KG1 (cell line): Measurements from ENCODE around the gene GPR151.
"Not testable (repeated sequence)": the region's sequence is repeated elsewhere in the genome, so short reads cannot be mapped to it uniquely, and the experiment has no call there.

Experiments
- DNase-seq: peaks from one replicate; lab custom pipeline; 2025; lab: John Stamatoyannopoulos, UW

Gene GPR151

GRCh38 chr5:146516151-146516475 lies at the start of gene GPR151:
Gene GPR151, minus strand, starts transcription at chr5:146516190. Its CDS starts 77 bp downstream, at chr5:146516113.
- DNase-seq = no peak

DNA sequence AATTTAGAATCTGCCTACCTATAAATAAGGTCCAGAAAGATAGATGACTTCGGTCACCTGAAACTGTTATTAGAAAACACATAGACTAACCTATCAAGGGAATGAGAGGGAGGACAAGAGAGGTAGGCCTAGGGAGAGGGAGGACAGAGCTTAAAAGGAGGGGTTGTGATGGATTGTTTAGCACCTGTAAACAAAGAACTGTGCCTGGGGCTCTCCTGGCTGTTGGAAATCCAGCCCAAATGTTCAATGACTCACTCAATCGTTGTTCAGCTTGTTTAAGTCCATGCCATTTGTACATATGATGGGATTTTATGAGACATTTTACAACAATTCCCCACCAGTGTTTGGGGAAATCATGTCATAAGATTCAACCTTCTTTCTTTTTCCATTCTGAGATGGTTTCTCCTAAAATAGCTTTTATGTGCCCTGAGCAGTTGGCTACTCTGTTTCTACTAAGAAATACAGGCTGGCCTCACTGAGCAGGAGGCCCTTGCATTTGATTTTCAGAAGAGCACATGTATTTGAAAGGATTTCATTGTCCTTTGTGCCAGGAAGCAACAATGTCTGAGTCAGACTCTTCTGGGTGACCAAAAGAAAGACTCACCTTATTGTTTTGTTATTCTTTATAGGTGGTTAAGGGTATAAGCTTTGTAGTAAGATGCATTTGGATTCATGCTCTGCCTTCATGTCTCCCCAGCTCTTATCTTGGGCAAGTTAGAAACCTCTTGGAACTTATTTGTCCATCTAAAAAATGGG lies 48.2 kb upstream of the GPR151 start:
- DNase-seq = no peak

- no peak for DNase-seq
These were observed 46.5 kb upstream of the GPR151 start for GRCh38 chr5:146562461-146562860.

DNA sequence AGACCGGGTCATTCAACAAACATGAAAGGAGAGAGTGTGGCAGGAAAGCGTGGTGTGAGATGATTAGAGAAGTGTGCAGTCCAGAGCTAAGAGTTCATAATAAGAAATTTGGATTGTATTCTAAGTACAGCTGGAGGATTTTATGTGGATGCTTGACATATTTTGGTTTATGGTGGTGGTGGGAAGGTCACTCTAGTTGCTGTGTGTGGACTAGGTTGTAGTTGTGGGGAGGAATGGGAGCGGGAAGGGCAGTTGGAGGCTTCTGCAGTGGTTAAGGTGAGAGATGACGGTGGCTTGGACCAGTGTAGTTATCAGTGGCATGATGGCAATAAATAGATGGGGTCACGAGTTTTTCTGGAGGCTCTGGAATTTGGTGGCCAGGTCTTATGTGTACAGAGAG lies 45.7 kb upstream of the GPR151 start:
- DNase-seq = no peak

- DNase-seq = no peak
These were observed 44.3 kb upstream of the GPR151 start for GRCh38 chr5:146560205-146560812.

DNA sequence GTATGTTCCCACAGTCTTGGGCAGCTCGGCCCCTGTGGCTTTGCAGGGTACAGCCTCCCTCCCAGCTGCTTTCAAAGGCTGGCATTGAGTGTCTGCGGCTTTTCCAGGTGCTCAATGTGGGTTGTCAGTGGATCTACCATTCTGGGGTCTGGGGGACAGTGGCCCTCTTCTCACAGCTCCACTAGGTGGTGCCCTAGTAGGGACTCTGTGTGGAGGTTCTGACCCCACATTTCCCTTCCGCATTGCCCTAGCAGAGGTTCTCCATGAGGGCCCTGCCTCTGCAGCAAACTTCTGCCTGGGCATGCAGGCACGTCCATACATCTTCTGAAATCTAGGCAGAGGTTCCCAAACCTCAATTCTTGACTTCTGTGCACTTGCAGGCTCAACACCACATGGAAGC lies 40.9 kb upstream of the GPR151 start:
- not testable (repeated sequence) for DNase-seq

GRCh38 chr5:146553446-146553845 lies 37.5 kb upstream of the GPR151 start:
- DNase-seq = no peak

DNA sequence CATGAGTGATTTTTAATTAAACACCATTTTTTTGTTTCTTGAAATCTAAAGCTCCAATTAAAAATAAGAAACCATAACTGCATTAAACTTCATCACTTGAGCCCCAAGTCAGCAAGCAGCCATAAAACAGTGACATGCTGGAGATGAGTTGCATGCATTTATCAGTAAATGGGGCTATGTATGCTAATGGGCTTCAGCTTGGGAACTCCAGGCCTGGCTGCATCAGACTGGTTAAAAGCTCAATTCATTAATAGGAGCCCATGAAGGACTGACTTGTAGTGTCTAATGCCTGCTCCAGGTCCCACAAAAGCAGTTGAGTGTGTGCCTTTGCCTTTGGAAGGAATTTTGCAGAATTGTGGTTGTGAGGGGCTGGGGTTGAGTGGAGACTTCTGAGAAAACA lies 33.6 kb upstream of the GPR151 start:
- no peak for DNase-seq

- DNase-seq = no peak
These were observed 32.9 kb upstream of the GPR151 start for GRCh38 chr5:146548781-146549449.

DNA sequence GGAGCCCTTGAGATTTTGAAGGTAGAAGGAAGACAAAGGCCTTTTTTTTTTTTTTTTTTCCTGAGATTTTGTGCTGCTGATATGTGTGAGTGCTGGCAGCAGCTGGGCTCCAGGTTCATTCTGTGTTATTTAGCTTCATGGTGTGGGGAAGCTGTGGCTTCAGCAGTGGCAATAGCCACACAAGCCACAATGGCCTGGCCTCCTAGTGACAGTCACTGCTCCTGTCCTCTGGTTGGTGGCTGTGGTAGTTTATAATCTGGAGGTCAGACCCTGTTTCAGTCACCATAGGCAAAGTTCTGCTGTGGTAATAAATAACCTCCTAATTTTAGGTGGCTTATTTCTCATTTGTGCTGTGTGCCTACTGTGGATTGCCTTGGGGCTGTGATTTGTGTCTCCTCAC lies 28.2 kb upstream of the GPR151 start:
- no peak for DNase-seq

DNA sequence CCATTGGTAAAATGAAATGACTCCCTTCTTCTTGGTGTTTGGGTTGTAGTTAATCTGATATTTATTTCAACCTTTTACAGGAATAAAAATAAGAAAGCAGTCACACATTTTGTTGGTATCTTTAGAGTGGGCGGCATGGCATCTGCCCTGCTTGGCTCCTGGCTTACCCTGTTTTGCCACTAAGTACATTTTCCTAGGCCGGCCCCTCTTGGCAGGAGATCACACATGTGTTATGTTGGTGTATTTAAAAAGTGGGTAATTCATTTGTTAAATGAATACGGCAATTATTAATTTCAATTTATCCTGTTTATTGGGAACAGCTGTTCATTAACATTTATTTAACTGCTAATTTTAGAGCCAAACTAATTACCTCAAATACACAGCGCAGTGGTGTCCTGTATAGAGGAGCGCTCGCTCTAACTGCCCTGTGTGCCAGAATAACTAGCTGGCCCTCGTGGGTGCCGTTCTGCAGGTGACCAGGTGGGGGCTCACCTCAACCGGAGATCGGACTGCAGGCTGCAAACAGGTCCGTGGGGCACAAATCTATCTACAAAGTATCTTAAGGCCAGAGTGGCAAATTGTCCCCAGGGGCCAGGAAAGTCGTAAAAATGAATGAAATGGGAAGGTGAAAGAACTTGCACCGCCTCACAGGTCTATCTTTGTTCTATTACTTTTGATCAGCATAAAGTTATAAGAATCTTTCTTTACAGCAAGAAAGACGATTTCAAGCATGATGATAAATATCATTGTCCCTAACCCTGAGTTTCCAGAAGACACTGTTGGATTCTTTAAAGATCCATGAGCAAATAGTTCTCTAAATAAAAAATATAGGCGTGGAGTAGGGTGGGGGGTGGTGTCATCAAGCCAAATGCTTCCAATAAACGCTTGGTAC lies 26.2 kb upstream of the GPR151 start:
- no peak for DNase-seq

DNA sequence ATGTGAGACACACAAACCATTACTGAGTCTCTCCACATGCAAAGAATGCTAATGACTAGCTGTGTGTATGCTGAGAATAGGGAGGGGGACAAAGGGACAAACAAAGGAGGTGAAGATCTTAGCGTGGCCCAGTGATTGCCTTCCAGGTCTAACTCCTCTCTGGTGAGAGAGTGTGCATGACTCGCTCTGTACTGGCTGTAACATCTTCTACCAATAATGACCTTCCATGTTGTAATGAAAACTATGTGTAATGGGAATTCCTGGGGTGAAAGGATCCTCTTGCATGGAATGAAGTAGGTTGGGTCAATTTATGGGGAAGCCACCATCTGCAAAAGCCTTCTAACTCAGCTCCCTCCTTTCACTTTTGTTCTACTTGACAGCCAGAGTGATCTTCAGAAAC lies 24.4 kb upstream of the GPR151 start:
- DNase-seq = no peak

- DNase-seq = no peak
These were observed 24.0 kb upstream of the GPR151 start for GRCh38 chr5:146539973-146540372.

DNA sequence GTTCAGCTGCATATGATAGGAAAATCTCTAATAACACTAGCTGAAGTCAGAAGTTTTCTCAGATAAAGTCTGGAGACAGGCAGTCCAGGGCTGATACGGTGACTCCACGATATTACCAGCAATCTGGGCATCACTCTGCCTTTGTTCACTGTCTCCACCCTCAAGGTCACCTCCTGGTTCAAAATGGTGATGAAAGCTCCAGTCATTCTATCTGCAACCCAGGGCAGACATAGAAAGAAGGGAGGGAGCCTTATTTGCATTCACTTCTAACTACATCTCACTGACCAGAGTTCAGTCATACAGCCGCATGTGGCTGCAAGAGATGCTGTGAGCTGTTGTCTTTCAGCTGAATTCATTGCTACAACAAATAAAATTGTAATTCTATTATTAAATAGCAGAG lies 22.4 kb upstream of the GPR151 start:
- no peak for DNase-seq

GRCh38 chr5:146533882-146534281 lies 17.9 kb upstream of the GPR151 start:
- no peak for DNase-seq

DNA sequence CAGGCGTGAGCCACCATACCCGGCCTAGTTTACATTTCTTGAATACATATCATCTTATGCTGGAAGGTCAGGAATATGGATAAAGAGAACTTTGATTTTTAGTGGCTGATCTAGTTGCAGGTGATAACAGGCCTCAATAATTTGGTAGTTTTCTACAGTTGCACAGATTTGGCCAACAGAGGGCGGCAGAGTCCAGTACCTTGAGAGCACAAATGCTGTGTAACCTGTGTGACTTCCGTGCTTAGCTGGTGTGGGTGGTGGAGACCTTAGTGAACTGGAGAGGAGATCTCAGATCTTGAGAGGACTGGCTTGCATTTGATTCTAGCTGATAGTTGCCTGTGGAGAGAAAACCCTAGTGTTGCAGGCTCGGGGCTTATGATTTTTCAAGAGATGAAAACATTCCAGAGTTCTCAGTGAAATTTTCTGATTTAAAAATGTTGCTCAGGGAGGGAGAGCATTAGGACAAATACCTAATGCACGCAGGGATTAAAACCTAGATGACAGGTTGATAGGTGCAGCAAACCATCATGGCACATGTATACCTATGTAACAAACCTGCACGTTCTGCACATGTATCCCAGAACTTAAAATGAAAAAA lies 17.4 kb upstream of the GPR151 start:
- DNase-seq = peak; percentile 10

DNA sequence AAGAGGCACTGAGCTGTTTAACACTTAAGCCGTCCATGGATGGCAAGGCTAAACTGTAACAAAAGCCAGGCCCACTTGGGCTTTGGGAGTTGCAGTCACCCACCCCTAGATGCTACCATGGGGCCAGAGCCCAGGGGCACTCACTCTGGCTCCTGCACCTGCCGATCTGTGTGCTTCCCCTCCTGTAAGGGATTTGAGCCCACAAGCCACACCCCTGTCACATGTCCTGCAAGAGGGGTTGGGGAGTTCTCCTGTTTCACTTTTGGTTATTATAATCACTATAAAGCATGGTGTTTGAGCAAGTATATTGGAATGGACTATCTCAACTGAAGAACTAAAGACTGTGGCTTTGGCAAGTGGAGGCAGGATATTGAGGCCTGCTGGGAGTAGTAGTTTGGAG lies 14.0 kb upstream of the GPR151 start:
- no peak for DNase-seq

DNA sequence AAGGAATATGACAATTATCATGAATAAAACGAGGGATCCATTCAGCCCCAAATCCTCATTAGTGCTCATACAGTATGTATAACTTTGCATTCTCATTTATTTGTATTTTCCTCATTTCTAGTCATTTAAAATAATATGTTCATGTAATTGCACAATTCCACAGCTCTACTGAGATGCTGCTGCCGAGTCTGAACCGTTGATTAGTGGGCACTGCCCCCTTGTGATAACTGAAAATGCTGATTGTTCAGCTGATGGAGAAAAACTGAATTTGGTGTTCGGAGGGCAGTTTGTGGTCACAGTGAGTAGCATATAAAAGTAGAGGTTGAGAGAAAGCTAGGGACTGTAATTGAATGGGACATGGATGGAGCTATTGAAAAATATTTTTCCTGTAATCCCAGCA lies 12.2 kb upstream of the GPR151 start:
- no peak for DNase-seq

DNA sequence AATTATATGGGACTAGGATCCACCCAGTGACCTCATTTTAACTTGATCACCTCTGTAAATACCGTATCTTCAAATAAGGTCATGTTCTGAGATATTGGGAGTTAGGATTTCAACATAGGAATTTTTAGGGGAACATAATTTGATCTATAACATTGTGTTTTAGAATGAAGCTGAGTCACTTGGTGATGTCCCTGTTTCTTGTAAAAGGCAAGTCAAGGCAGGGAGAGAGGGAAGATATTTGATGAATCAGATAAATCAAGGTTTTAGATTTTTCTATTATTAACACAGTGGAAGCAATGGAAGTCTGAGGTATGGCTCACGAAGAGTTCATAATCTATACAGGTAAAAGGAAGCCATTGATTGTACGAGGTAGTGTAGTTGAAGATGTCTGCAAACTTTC lies 11.8 kb upstream of the GPR151 start:
- DNase-seq = no peak

DNA sequence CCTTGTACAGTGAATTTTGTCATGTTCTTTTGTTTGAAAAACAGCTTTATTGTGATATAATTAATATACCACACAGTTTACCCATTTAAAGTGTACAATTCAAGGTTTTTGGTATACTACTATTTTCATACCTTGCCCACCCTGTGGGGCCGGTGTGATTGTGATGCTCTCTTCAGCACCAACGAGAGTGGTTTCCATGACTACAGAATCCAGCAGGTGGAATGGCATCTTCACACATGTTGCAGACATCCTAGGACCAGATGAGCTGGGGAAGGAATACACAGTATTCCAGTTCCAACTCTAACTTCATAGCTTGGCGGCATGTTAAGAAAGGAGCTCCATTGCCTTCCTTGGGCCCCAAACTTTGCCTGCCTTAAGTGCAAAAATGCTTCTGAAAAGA lies 7.7 kb upstream of the GPR151 start:
- no peak for DNase-seq

DNA sequence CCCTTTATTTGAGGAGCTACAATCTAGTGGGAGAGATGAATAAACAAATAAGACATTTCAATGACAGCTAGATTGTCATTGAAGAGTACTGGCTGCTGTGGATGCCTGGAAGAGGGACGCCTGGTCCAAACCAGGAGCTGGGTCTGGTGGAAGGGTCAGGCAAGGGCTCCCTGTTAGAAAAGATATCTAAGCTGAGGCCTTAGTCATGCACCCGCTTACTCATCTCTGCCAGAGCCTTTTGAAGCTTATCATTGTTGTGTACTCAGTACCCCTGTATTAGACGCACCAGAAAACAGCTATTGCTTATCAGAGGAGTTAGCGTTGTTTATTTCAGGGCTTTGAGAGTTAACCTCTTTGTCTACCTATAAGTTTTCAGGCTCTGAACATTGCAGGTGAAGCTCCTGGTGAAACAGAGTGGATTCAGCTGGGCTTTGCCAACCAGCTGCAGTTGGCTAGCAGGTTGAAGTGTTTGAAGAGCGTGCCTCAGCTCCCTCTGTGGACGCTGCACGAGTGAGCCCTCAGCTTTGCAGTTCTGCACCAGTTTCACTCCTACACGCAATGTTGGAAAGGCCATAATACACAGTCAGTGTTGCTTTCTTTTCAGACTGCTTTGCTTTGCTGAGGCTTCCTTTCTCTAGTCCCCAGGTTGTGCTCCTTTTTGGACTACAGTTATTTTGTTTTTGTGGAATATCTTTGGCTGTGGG lies 5.6 kb upstream of the GPR151 start:
- DNase-seq = no peak
